Fibroblast of skin of back (primary cell): Measurements from ENCODE around the gene PSD.

ENCODE experiments used
- DNase-seq: peaks from one replicate; pipeline ENCODE4 v3.0.0-alpha.2; 2013

PSD gene

GRCh38 chr10:102419269-102420180 lies 940 bp upstream of the PSD start:
- DNase-seq = no peak

- DNase-seq = no peak
Measured at GRCh38 chr10:102416695-102417094, 1.9 kb downstream of the PSD start.

- DNase-seq = no peak
Measured at GRCh38 chr10:102416283-102416682, 2.3 kb downstream of the PSD start.

- no peak for DNase-seq
Measured at GRCh38 chr10:102414749-102415148, 3.8 kb downstream of the PSD start.

GRCh38 chr10:102413806-102414561 lies 4.6 kb downstream of the PSD start:
- no peak for DNase-seq

GRCh38 chr10:102413053-102413705 lies 5.4 kb downstream of the PSD start:
- no peak for DNase-seq

- no peak for DNase-seq
Measured at GRCh38 chr10:102412293-102412692, 6.3 kb downstream of the PSD start.

GRCh38 chr10:102411341-102412255 lies 7.0 kb downstream of the PSD start:
- no peak for DNase-seq

- DNase-seq = no peak
Measured at GRCh38 chr10:102410429-102411073, 8.0 kb downstream of the PSD start.

- DNase-seq = no peak
Measured at GRCh38 chr10:102409604-102410428, 8.8 kb downstream of the PSD start.

- no peak for DNase-seq
Measured at GRCh38 chr10:102408728-102409603, 9.6 kb downstream of the PSD start.

GRCh38 chr10:102408131-102408727 lies 10.4 kb downstream of the PSD start:
- no peak for DNase-seq

- no peak for DNase-seq
Measured at GRCh38 chr10:102407425-102408130, 11.0 kb downstream of the PSD start.

GRCh38 chr10:102406815-102407214 lies 11.8 kb downstream of the PSD start:
- DNase-seq = no peak

GRCh38 chr10:102405632-102406031 lies 13.0 kb downstream of the PSD start:
- no peak for DNase-seq

- no peak for DNase-seq
Measured at GRCh38 chr10:102405108-102405571, 13.4 kb downstream of the PSD start.

GRCh38 chr10:102404361-102405107 lies 14.1 kb downstream of the PSD start:
- DNase-seq = no peak

GRCh38 chr10:102403115-102403514 lies 15.5 kb downstream of the PSD start:
- DNase-seq = no peak
